Astrocyte (in vitro differentiated cells and primary cell): Measurements from ENCODE around the gene A1BG. TPM values are rescaled to one million over a fixed set of nuclear protein-coding genes. Genes with fewer than 3 reads are reported as not detected.
A peak's percentile ranks its signal among the peaks of the same experiment; 100 is the strongest.
"Not testable (repeated sequence)": the region's sequence is repeated elsewhere in the genome, so short reads cannot be mapped to it uniquely, and the experiment has no call there.

Experiments used
- DNase-seq: peaks from one replicate; pipeline ENCODE4 v3.0.0-alpha.2; 2010; ENCODE audit warnings: low read depth
- FAIRE-seq: peaks from 2 replicates; lab custom pipeline; 2011; peaks lifted over from hg19 to GRCh38; lab: Jason Lieb, UNC
- H2AFZ ChIP-seq: 2 replicates; pipeline ENCODE4 v1.6.0; 2012; ENCODE audit warnings: low read depth, low read length, inconsistent platforms
- H3K27ac ChIP-seq: 2 replicates; pipeline ENCODE4 v1.5.1; 2011; ENCODE audit warnings: low read depth, low read length, inconsistent platforms
- H3K27me3 ChIP-seq: 2 replicates; pipeline ENCODE4 v1.6.0; 2011; ENCODE audit warnings: low read length, inconsistent platforms; ENCODE audit not compliant: insufficient read depth
- H3K36me3 ChIP-seq: 2 replicates; pipeline ENCODE4 v1.5.1; 2011; ENCODE audit warnings: low read length, inconsistent platforms; ENCODE audit not compliant: insufficient read depth
- H3K4me1 ChIP-seq: 2 replicates; pipeline ENCODE4 v1.5.1; 2011; ENCODE audit warnings: low read length, inconsistent platforms; ENCODE audit not compliant: insufficient read depth
- H3K4me2 ChIP-seq: 2 replicates; pipeline ENCODE4 v1.6.0; 2012; ENCODE audit warnings: low read length, inconsistent platforms
- H3K4me3 ChIP-seq: 2 replicates; pipeline ENCODE4 v1.5.1; 2011; ENCODE audit warnings: low read depth, mild to moderate bottlenecking, low read length, inconsistent platforms; ENCODE audit not compliant: insufficient read depth
- H3K79me2 ChIP-seq: 2 replicates; pipeline ENCODE4 v1.6.0; 2012; ENCODE audit warnings: mild to moderate bottlenecking, low read length, inconsistent platforms; ENCODE audit not compliant: insufficient read depth
- H3K9ac ChIP-seq: 2 replicates; pipeline ENCODE4 v1.6.0; 2012; ENCODE audit warnings: mild to moderate bottlenecking, low read length, inconsistent platforms
- H3K9me3 ChIP-seq: 2 replicates; pipeline ENCODE4 v1.5.1; 2012; ENCODE audit warnings: low read depth, mild to moderate bottlenecking, low read length, inconsistent platforms; ENCODE audit not compliant: insufficient read depth
- H4K20me1 ChIP-seq: 2 replicates; pipeline ENCODE4 v1.6.0; 2012; ENCODE audit warnings: low read length, inconsistent platforms; ENCODE audit not compliant: insufficient read depth
- H3K27ac Mint-ChIP-seq: one replicate; pipeline ENCODE4 v1.8.0; 2021; ENCODE audit warnings: mild to moderate bottlenecking, mixed read lengths; ENCODE audit not compliant: unreplicated experiment
- H3K27me3 Mint-ChIP-seq: one replicate; pipeline ENCODE4 v1.8.0; 2021; ENCODE audit warnings: low read depth, mixed read lengths; ENCODE audit not compliant: unreplicated experiment
- H3K36me3 Mint-ChIP-seq: one replicate; pipeline ENCODE4 v1.8.0; 2021; ENCODE audit warnings: low read depth, mixed read lengths; ENCODE audit not compliant: unreplicated experiment
- H3K4me1 Mint-ChIP-seq: one replicate; pipeline ENCODE4 v1.8.0; 2021; ENCODE audit warnings: low read depth, mixed read lengths; ENCODE audit not compliant: unreplicated experiment
- H3K4me3 Mint-ChIP-seq: one replicate; pipeline ENCODE4 v1.8.0; 2021; ENCODE audit warnings: mild to moderate bottlenecking, moderate library complexity, mixed read lengths; ENCODE audit not compliant: unreplicated experiment
- H3K9me3 Mint-ChIP-seq: one replicate; pipeline ENCODE4 v1.8.0; 2021; ENCODE audit warnings: mild to moderate bottlenecking, mixed read lengths; ENCODE audit not compliant: unreplicated experiment
- CTCF ChIP-seq: IDR thresholded peaks from 2 replicates; pipeline ENCODE4 v1.5.1; 2011; ENCODE audit warnings: low read depth, mild to moderate bottlenecking, inconsistent platforms, low read length, moderate library complexity; ENCODE audit not compliant: insufficient read depth
- EZH2 ChIP-seq: IDR thresholded peaks from 2 replicates; pipeline ENCODE4 v1.6.1; 2012; ENCODE audit warnings: mild to moderate bottlenecking, low read length, inconsistent platforms; ENCODE audit not compliant: insufficient read depth
- total RNA-seq: library from RNA; stranded (reverse); gene quantifications from 2 replicates; pipeline ENCODE4 v1.2.1, GENCODE V29; 2021

Gene A1BG
- total RNA-seq, 1 donor from 2014 or later = 32.3 TPM

GRCh38 chr19:58349590-58349989 is 3.7 kb downstream of the A1BG start:
- Histone ChIP-seq H3K27me3 (peaks cover 20% of the 10 kb centered on the region), H4K20me1 (peaks cover 8% of the 10 kb centered on the region), H3K4me3 (no peak overlapping the region), H3K27ac (no peak overlapping the region), H3K36me3 (no peaks in the 10 kb centered on the region), H3K4me1 (peaks cover 7% of the 10 kb centered on the region), H3K9ac (no peak overlapping the region), H3K4me2 (peak overlapping the region; percentile 30), H3K9me3 (peaks cover 3% of the 10 kb centered on the region), H3K79me2 (no peaks in the 10 kb centered on the region), H2AFZ (no peak overlapping the region)
- Mint-ChIP-seq H3K4me1 (peaks cover 3% of the 10 kb centered on the region), H3K27ac (no peak overlapping the region), H3K36me3 (peaks cover 11% of the 10 kb centered on the region), H3K9me3 (no peaks in the 10 kb centered on the region), H3K27me3 (no peaks in the 10 kb centered on the region), H3K4me3 (peak overlapping the region; percentile 57)
- FAIRE-seq (no peak), DNase-seq (no peak)
- TF ChIP-seq CTCF = no peak
- TF ChIP-seq EZH2 = no peak

- not testable (repeated sequence) for FAIRE-seq, H4K20me1 ChIP-seq, H3K4me1 ChIP-seq, H3K27me3 Mint-ChIP-seq, H3K27ac ChIP-seq, H3K9me3 ChIP-seq, H3K9me3 Mint-ChIP-seq, H3K36me3 ChIP-seq, DNase-seq, H3K4me1 Mint-ChIP-seq, H3K79me2 ChIP-seq
- Mint-ChIP-seq H3K36me3 (peaks cover 15% of the 10 kb centered on the region), H3K27ac (peak overlapping the region; percentile 86), H3K4me3 (peak overlapping the region; percentile 97)
- Histone ChIP-seq H3K9ac (peak overlapping the region; percentile 43), H3K4me2 (peak overlapping the region; percentile 91), H3K4me3 (peak overlapping the region; percentile 59), H2AFZ (peak overlapping the region; percentile 60), H3K27me3 (peaks cover 20% of the 10 kb centered on the region)
These were observed 5.2 kb downstream of the A1BG start for GRCh38 chr19:58348080-58348479.

GRCh38 chr19:58346961-58347929 is 6.0 kb downstream of the A1BG start:
- TF ChIP-seq EZH2 = no peak
- TF ChIP-seq CTCF = no peak
- Histone ChIP-seq H3K36me3 (no peaks in the 10 kb centered on the region), H3K4me1 (peaks cover 7% of the 10 kb centered on the region), H3K27me3 (peaks cover 20% of the 10 kb centered on the region), H3K4me3 (peak overlapping the region; percentile 59), H3K9me3 (peaks cover 3% of the 10 kb centered on the region), H2AFZ (peak overlapping the region; percentile 77), H3K27ac (no peak overlapping the region), H3K4me2 (peak overlapping the region; percentile 91), H3K9ac (peak overlapping the region; percentile 50), H4K20me1 (peaks cover 8% of the 10 kb centered on the region), H3K79me2 (no peaks in the 10 kb centered on the region)
- DNase-seq (peak; percentile 31), FAIRE-seq (no peak)
- Mint-ChIP-seq H3K4me3 (peak overlapping the region; percentile 97), H3K4me1 (peaks cover 3% of the 10 kb centered on the region), H3K27me3 (no peaks in the 10 kb centered on the region), H3K9me3 (no peaks in the 10 kb centered on the region), H3K36me3 (peaks cover 17% of the 10 kb centered on the region), H3K27ac (peak overlapping the region; percentile 86)
